Measurements from ENCODE around the gene CD70. TPM values are rescaled to one million over a fixed set of nuclear protein-coding genes. Genes with fewer than 3 reads are reported as not detected.
"Not testable (repeated sequence)": the region's sequence is repeated elsewhere in the genome, so short reads cannot be mapped to it uniquely, and the experiment has no call there.

Gene CD70
- total and polyA plus RNA-seq, 4 experiments from 2014 or later, result 1.8 to 3.0 (median 1.9) TPM

- peak overlapping the region in 1 of 7 donors; percentile 76 for H3K27ac Mint-ChIP-seq
- H3K27ac ChIP-seq (ENCODE audit: low read depth, low read length); H3K27me3 ChIP-seq (ENCODE audit: insufficient read depth, low read length); H3K36me3 Mint-ChIP-seq; POLR2A ChIA-PET (ENCODE audit: partially characterized antibody); H3K4me3 Mint-ChIP-seq; H3K36me3 ChIP-seq (ENCODE audit: insufficient read depth, low read length); H3K9me3 Mint-ChIP-seq; H3K9me3 ChIP-seq (ENCODE audit: control insufficient read depth in 1 of 2, low read length in 2 of 2); DNase-seq; H3K4me3 ChIP-seq (ENCODE audit: low read length in 2 of 2); CTCF ChIA-PET (ENCODE audit: partially characterized antibody): not testable (repeated sequence)
- H3K27me3 Mint-ChIP-seq, result peaks cover 11 to 18% of the 10 kb centered on the region in 2 donors
- intact Hi-C loops (cut with micrococcal nuclease), result loop anchor here (10.0 kb wide), 1 partner anchor 72 kb away; the partner anchor contains the start of gene TNFSF9
- peaks cover 17% of the 10 kb centered on the region for H3K4me1 ChIP-seq (ENCODE audit: insufficient read depth, low read length)
- peaks cover 12 to 30% (median 21%) of the 10 kb centered on the region in 4 donors for H3K4me1 Mint-ChIP-seq
Measured at GRCh38 chr19:6606276-6607070, 15.5 kb upstream of the CD70 start.

GRCh38 chr19:6604906-6605305 is 14.0 kb upstream of the CD70 start:
- DNase-seq, result no peak

GRCh38 chr19:6602729-6603114 is 11.8 kb upstream of the CD70 start:
- Histone ChIP-seq H3K4me1 (ENCODE audit: insufficient read depth, low read length) (peaks cover 23% of the 10 kb centered on the region), H3K4me3 (ENCODE audit: low read length in 2 of 2) (no peak overlapping the region), H3K27me3 (ENCODE audit: insufficient read depth, low read length) (no peaks in the 10 kb centered on the region), H3K9me3 (ENCODE audit: control insufficient read depth in 1 of 2, low read length in 2 of 2) (no peaks in the 10 kb centered on the region), H3K27ac (ENCODE audit: low read depth, low read length) (no peak overlapping the region), H3K36me3 (ENCODE audit: insufficient read depth, low read length) (no peaks in the 10 kb centered on the region)
- peak in 1 of 5 donors; percentile 19 for DNase-seq
- intact Hi-C loops (cut with micrococcal nuclease), result loop anchor here (10.0 kb wide), 1 partner anchor 68 kb away; the partner anchor contains the start of gene TNFSF9
- CTCF ChIA-PET (ENCODE audit: partially characterized antibody), result no interaction called here
- Mint-ChIP-seq H3K27me3 (no peaks in the 10 kb centered on the region), H3K4me3 (peak overlapping the region in 3 of 8 donors; percentile 13 to 73 (median 59)), H3K27ac (peak overlapping the region in 1 of 7 donors; percentile 8), H3K4me1 (peaks cover 22 to 47% (median 34%) of the 10 kb centered on the region in 4 donors), H3K9me3 (no peaks in the 10 kb centered on the region), H3K36me3 (no peaks in the 10 kb centered on the region)
- POLR2A ChIA-PET (ENCODE audit: partially characterized antibody), result interaction anchor here (1.0 kb wide), 1 partner anchor 32 kb away, joined by 3 read pairs; no protein-coding TSS in a partner anchor

More at GRCh38 chr19:6604906-6605305, 14.0 kb upstream of the CD70 start:
- ChIA-PET CTCF (ENCODE audit: partially characterized antibody) (interaction anchor here (1.3 kb wide), 1 partner anchor 27 kb away, joined by 4 read pairs; no protein-coding TSS in a partner anchor), POLR2A (ENCODE audit: partially characterized antibody) (no interaction called here)
- Histone ChIP-seq H3K4me1 (ENCODE audit: insufficient read depth, low read length) (peaks cover 17% of the 10 kb centered on the region), H3K9me3 (ENCODE audit: control insufficient read depth in 1 of 2, low read length in 2 of 2) (no peaks in the 10 kb centered on the region), H3K36me3 (ENCODE audit: insufficient read depth, low read length) (no peaks in the 10 kb centered on the region), H3K27me3 (ENCODE audit: insufficient read depth, low read length) (no peaks in the 10 kb centered on the region), H3K4me3 (ENCODE audit: low read length in 2 of 2) (no peak overlapping the region), H3K27ac (ENCODE audit: low read depth, low read length) (no peak overlapping the region)
- Mint-ChIP-seq H3K4me1 (peaks cover 18 to 40% (median 27%) of the 10 kb centered on the region in 4 donors), H3K9me3 (no peaks in the 10 kb centered on the region), H3K27ac (no peak overlapping the region), H3K36me3 (no peaks in the 10 kb centered on the region), H3K27me3 (peaks cover 5 to 7% of the 10 kb centered on the region in 2 donors), H3K4me3 (no peak overlapping the region)
- intact Hi-C loops (cut with micrococcal nuclease), result loop anchor here (10.0 kb wide), 1 partner anchor 70 kb away; the partner anchor contains the start of gene TNFSF9

- CTCF ChIA-PET (ENCODE audit: partially characterized antibody); H3K36me3 ChIP-seq (ENCODE audit: insufficient read depth, low read length); H3K27me3 Mint-ChIP-seq; H3K9me3 Mint-ChIP-seq; H3K27me3 ChIP-seq (ENCODE audit: insufficient read depth, low read length); H3K9me3 ChIP-seq (ENCODE audit: control insufficient read depth in 1 of 2, low read length in 2 of 2); H3K36me3 Mint-ChIP-seq; DNase-seq; H3K27ac ChIP-seq (ENCODE audit: low read depth, low read length): not testable (repeated sequence)
- Mint-ChIP-seq H3K27ac (peak overlapping the region; percentile 24 to 90 (median 70)), H3K4me3 (peak overlapping the region; percentile 76 to 91 (median 86)), H3K4me1 (peaks cover 22 to 47% (median 34%) of the 10 kb centered on the region in 4 donors)
- H3K4me3 ChIP-seq (ENCODE audit: low read length in 2 of 2), result peak overlapping the region in 1 of 2 donors; percentile 9
- intact Hi-C loops (cut with micrococcal nuclease), result loop anchor here (10.0 kb wide), 1 partner anchor 67 kb away; the partner anchor contains the start of gene TNFSF9
- POLR2A ChIA-PET (ENCODE audit: partially characterized antibody), result interaction anchor here (0.7 to 0.8 kb wide), 2 partner anchors 152 to 468 kb away, joined by 3 to 4 read pairs; partner anchors contain the start of gene ZNF557
- peaks cover 23% of the 10 kb centered on the region for H3K4me1 ChIP-seq (ENCODE audit: insufficient read depth, low read length)
Measured at GRCh38 chr19:6601537-6602052, 10.6 kb upstream of the CD70 start.

GRCh38 chr19:6600951-6601536 is 10.1 kb upstream of the CD70 start:
- peak overlapping the region in 1 of 2 donors; percentile 9 for H3K4me3 ChIP-seq (ENCODE audit: low read length in 2 of 2)
- H3K4me3 Mint-ChIP-seq, result peak overlapping the region; percentile 76 to 91 (median 86)
- intact Hi-C loops (cut with micrococcal nuclease), result loop anchor here (10.0 kb wide), 1 partner anchor 66 kb away; the partner anchor contains the start of gene TNFSF9
- DNase-seq; H3K27me3 ChIP-seq (ENCODE audit: insufficient read depth, low read length); H3K27ac ChIP-seq (ENCODE audit: low read depth, low read length); H3K36me3 ChIP-seq (ENCODE audit: insufficient read depth, low read length); H3K36me3 Mint-ChIP-seq; H3K27me3 Mint-ChIP-seq; H3K9me3 Mint-ChIP-seq; H3K9me3 ChIP-seq (ENCODE audit: control insufficient read depth in 1 of 2, low read length in 2 of 2); CTCF ChIA-PET (ENCODE audit: partially characterized antibody): not testable (repeated sequence)
- H3K4me1 ChIP-seq (ENCODE audit: insufficient read depth, low read length), result peaks cover 23% of the 10 kb centered on the region
- POLR2A ChIA-PET (ENCODE audit: partially characterized antibody), result interaction anchor here (0.8 to 1.1 kb wide), 2 partner anchors 9 to 468 kb away, joined by 3 read pairs; partner anchors contain the start of gene ZNF557
- H3K27ac Mint-ChIP-seq, result peak overlapping the region; percentile 22 to 90 (median 70)
- peaks cover 22 to 47% (median 34%) of the 10 kb centered on the region in 4 donors for H3K4me1 Mint-ChIP-seq

- ChIA-PET POLR2A (ENCODE audit: partially characterized antibody) (interaction anchor here (1.1 kb wide), 1 partner anchor 8 kb away, joined by 3 read pairs; no protein-coding TSS in a partner anchor), CTCF (ENCODE audit: partially characterized antibody) (no interaction called here)
- no peak overlapping the region for H3K4me3 ChIP-seq (ENCODE audit: low read length in 2 of 2)
- Mint-ChIP-seq H3K9me3 (no peaks in the 10 kb centered on the region), H3K4me3 (no peak overlapping the region), H3K36me3 (no peaks in the 10 kb centered on the region), H3K27ac (no peak overlapping the region), H3K4me1 (peaks cover 22 to 47% (median 34%) of the 10 kb centered on the region in 4 donors), H3K27me3 (no peaks in the 10 kb centered on the region)
- H3K36me3 ChIP-seq (ENCODE audit: insufficient read depth, low read length), result no peaks in the 10 kb centered on the region
- H3K4me1 ChIP-seq (ENCODE audit: insufficient read depth, low read length), result peaks cover 23% of the 10 kb centered on the region
- no peak overlapping the region for H3K27ac ChIP-seq (ENCODE audit: low read depth, low read length)
- no peak for DNase-seq
- no peaks in the 10 kb centered on the region for H3K27me3 ChIP-seq (ENCODE audit: insufficient read depth, low read length)
- intact Hi-C loops (cut with micrococcal nuclease), result loop anchor here (10.0 kb wide), 1 partner anchor 65 kb away; the partner anchor contains the start of gene TNFSF9
- H3K9me3 ChIP-seq (ENCODE audit: control insufficient read depth in 1 of 2, low read length in 2 of 2), result no peaks in the 10 kb centered on the region
Measured at GRCh38 chr19:6599866-6600454, 9.0 kb upstream of the CD70 start.
